Sigmoid colon (tissue), 7 donors: ENCODE results near the gene PTER. TPM values are rescaled to one million over a fixed set of nuclear protein-coding genes. Genes with fewer than 3 reads are reported as not detected.

Experiments used
- DNase-seq: peaks from one replicate; pipeline ENCODE4 v3.0.0-alpha.2; 2019
- H3K27ac ChIP-seq, 4 donors: fragments of 200-600 bp; sonication (generic); one replicate each; pipeline ENCODE4 v1.5.1; 2016 to 2019; ENCODE audit warnings: mild to moderate bottlenecking in 1 of 4
- H3K27me3 ChIP-seq, 3 donors: fragments of 200-600 bp; sonication (generic); one replicate each; pipeline ENCODE4 v1.5.1; 2019; ENCODE audit warnings: mild to moderate bottlenecking in 1 of 3
- H3K36me3 ChIP-seq, 4 donors: fragments of 200-600 bp; sonication (generic); one replicate each; pipeline ENCODE4 v1.5.1; 2016 to 2019
- H3K4me1 ChIP-seq, 4 donors: fragments of 200-600 bp; sonication (generic); one replicate each; pipeline ENCODE4 v1.5.1; 2017 to 2019
- H3K4me3 ChIP-seq, 4 donors: fragments of 200-600 bp; sonication (generic); one replicate each; pipeline ENCODE4 v1.5.1; 2017 to 2019; ENCODE audit warnings: mild to moderate bottlenecking in 2 of 4, moderate library complexity in 1 of 4
- H3K9me3 ChIP-seq, 4 donors: fragments of 200-600 bp in 3 of 4; sonication (generic) in 3 of 4; one replicate each; pipeline versions ENCODE4 v1.5.1 to v1.6.1; 2013 to 2019
- EP300 ChIP-seq, 4 donors: sonication (generic); formaldehyde crosslinking; IDR thresholded peaks; one replicate each; pipeline ENCODE4 v1.6.1; 2017; ENCODE audit warnings: antibody characterized with exemption in 4 of 4
- POLR2A ChIP-seq, 2 donors: fragments of 450-650 bp; IDR thresholded peaks; one replicate each; pipeline ENCODE4 v1.6.1; 2016; ENCODE audit warnings: antibody characterized with exemption in 2 of 2, mild to moderate bottlenecking in 2 of 2, moderate library complexity in 2 of 2
- POLR2AphosphoS5 ChIP-seq, 4 donors: sonication (generic); formaldehyde crosslinking; IDR thresholded peaks; one replicate each; pipeline ENCODE4 v1.6.1; 2017; ENCODE audit warnings: antibody characterized with exemption in 4 of 4
- WGBS, 2 donors: extraction: QIAGEN DNeasy Blood & Tissue Kit; methylation state at CpG; one replicate each; pipeline ENCODE4 v1.1.7; 2013; 5-methylcytosine and 5-hydroxymethylcytosine counted together
- intact Hi-C: fragments of 100-400 bp; cut with DNase I; formaldehyde crosslinking; loops from one replicate; pipeline ENCODE4 v1.15.1; 2023
- polyA plus RNA-seq, 3 donors: library from polyadenylated mRNA; stranded (reverse); fragments of 200-250 nt; gene quantifications; one replicate each; pipeline ENCODE4 v1.2.3, GENCODE V29; 2013
- total RNA-seq, 4 donors: library from RNA; depleted of rRNA; stranded (reverse); fragments of >200 nt; gene quantifications; one replicate each; pipeline ENCODE4 v1.1.0, GENCODE V29; 2016
- TF ChIP-seq, protein P1 (sequence below), 4 experiments: fragments of 450-650 bp in 3 of 4; fragments of 200-600 bp in 1 of 4; IDR thresholded peaks; one replicate each; pipeline ENCODE4 v1.5.1; 2016 to 2019; ENCODE audit warnings: antibody characterized with exemption in 4 of 4, mild to moderate bottlenecking in 3 of 4, moderate library complexity in 2 of 4
- donor health status: healthy with polysubstance abuse.
- donor health status: Bipolar disorder and iron deficiency.
- donor health status: healthy.

PTER gene
- total and polyA plus RNA-seq, 7 donors, result 6.1 to 14.3 (median 9.0) TPM

DNA sequence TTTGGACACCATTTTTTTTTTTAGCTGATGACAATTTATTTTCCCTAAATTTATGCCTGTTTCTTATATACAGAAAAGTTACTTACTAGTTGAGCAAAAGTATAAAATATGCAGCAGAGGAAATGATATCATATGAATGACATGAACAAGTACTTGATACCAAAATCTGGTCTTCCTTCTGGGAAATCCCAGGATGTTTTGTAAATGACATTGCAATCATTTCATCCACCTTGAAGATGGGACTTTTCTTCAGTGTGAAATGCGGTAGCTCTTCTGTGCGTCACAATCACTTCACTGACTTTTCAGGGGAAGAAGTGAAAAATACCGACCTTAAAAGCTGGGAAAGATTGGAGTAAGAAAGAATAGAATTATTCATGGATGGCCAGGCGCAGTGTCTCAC, 61.1 kb downstream of the PTER start:
- intact Hi-C loops, result no loop called here
- DNase-seq, result no peak
- 97 to 98% methylated on average over 4 of the region's 4 CpGs for WGBS, 2 donors

DNA sequence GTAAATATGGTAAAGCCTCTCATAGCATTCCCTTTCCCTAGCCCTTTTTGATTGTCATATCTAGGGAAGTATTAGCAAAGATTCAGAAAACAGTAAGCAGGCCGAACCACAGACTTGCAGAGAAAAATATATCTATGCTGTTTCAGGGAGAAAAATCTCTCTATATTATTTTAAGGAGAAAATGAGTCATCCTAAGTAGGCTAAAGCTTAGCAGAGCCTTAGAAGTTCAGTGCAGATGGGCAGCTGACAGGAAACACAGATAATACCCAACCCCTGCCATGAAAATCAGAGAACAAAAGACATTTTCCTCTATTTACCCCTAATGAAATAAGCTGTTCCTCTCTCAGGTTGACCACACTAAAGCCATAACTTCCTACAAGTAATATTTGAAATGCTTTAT, 68.4 kb downstream of the PTER start:
- 96 to 97% methylated on average over 1 of the region's 1 CpG for WGBS, 2 donors
- Histone ChIP-seq H3K36me3 (no peaks in the 10 kb centered on the region), H3K9me3 (no peaks in the 10 kb centered on the region), H3K4me3 (no peak overlapping the region), H3K27me3 (no peaks in the 10 kb centered on the region), H3K4me1 (no peaks in the 10 kb centered on the region), H3K27ac (no peak overlapping the region)
- TF ChIP-seq, protein P1, sequence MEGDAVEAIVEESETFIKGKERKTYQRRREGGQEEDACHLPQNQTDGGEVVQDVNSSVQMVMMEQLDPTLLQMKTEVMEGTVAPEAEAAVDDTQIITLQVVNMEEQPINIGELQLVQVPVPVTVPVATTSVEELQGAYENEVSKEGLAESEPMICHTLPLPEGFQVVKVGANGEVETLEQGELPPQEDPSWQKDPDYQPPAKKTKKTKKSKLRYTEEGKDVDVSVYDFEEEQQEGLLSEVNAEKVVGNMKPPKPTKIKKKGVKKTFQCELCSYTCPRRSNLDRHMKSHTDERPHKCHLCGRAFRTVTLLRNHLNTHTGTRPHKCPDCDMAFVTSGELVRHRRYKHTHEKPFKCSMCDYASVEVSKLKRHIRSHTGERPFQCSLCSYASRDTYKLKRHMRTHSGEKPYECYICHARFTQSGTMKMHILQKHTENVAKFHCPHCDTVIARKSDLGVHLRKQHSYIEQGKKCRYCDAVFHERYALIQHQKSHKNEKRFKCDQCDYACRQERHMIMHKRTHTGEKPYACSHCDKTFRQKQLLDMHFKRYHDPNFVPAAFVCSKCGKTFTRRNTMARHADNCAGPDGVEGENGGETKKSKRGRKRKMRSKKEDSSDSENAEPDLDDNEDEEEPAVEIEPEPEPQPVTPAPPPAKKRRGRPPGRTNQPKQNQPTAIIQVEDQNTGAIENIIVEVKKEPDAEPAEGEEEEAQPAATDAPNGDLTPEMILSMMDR (IDR thresholded peaks at IDR 0.05), result no peak
- TF ChIP-seq EP300 (IDR thresholded peaks at IDR 0.05), result no peak
- TF ChIP-seq POLR2AphosphoS5 (IDR thresholded peaks at IDR 0.05), result no peak
- TF ChIP-seq POLR2A (IDR thresholded peaks at IDR 0.05), result no peak
- intact Hi-C loops, result no loop called here
- DNase-seq, result no peak

More for the DNA sequence above, 61.1 kb downstream of the PTER start:
- no peak overlapping the region for H3K27ac ChIP-seq
- H3K36me3 ChIP-seq, result no peaks in the 10 kb centered on the region
- H3K27me3 ChIP-seq, result no peaks in the 10 kb centered on the region
- no peak for TF ChIP-seq EP300 (IDR thresholded peaks at IDR 0.05)
- TF ChIP-seq, protein P1 (IDR thresholded peaks at IDR 0.05), result no peak
- TF ChIP-seq POLR2AphosphoS5 (IDR thresholded peaks at IDR 0.05), result no peak
- TF ChIP-seq POLR2A (IDR thresholded peaks at IDR 0.05), result no peak
- no peaks in the 10 kb centered on the region for H3K9me3 ChIP-seq
- H3K4me1 ChIP-seq, result no peaks in the 10 kb centered on the region
- H3K4me3 ChIP-seq, result no peak overlapping the region

DNA sequence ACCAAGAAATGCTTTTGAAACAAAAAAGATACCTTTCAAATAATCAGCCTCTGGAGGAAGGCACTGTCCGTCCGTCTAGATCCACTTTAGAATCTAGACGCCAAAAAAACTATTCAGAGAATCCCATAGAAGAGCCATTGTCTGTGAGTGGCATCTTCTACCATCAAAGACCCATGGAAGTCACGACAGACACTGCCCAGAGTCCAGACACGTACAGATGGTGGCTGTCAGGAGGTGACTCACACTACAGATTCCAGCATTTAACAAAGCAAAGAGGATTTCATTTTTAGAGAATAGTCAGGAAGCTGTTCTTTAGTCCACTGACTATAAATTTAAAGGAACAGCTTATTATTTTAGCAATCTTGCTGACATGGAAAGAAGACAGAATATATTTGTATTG, 73.2 kb downstream of the PTER start:
- Histone ChIP-seq H3K36me3 (no peaks in the 10 kb centered on the region), H3K4me1 (no peaks in the 10 kb centered on the region), H3K27ac (no peak overlapping the region), H3K27me3 (no peaks in the 10 kb centered on the region), H3K4me3 (no peak overlapping the region), H3K9me3 (no peaks in the 10 kb centered on the region)
- TF ChIP-seq, protein P1 (IDR thresholded peaks at IDR 0.05), result no peak
- TF ChIP-seq POLR2AphosphoS5 (IDR thresholded peaks at IDR 0.05) (no peak), EP300 (IDR thresholded peaks at IDR 0.05) (no peak), POLR2A (IDR thresholded peaks at IDR 0.05) (no peak)
- intact Hi-C loops, result no loop called here
- DNase-seq, result no peak
- WGBS, 2 donors, result 88% methylated on average over 5 of the region's 5 CpGs

DNA sequence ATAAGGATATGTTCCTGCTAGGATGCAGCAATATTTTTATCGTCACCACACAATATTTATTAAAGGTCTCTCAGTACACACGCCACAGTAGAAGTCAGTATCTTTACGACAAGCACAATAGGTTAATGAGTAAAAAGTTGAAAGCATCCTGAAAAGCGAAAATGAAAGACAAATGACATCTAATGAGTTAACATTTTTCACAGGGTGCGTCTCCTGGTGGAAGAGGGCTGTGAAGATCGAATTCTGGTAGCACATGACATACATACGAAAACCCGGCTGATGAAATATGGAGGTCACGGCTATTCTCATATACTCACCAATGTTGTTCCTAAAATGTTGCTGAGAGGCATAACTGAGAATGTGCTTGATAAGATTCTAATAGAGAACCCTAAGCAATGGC, 74.0 kb downstream of the PTER start:
- DNase-seq, result no peak
- Histone ChIP-seq H3K4me3 (no peak overlapping the region), H3K36me3 (no peaks in the 10 kb centered on the region), H3K27me3 (no peaks in the 10 kb centered on the region), H3K4me1 (no peaks in the 10 kb centered on the region), H3K9me3 (no peaks in the 10 kb centered on the region), H3K27ac (no peak overlapping the region)
- intact Hi-C loops, result no loop called here
- 89 to 94% methylated on average over 9 of the region's 9 CpGs for WGBS, 2 donors
- TF ChIP-seq POLR2A (IDR thresholded peaks at IDR 0.05) (no peak), POLR2AphosphoS5 (IDR thresholded peaks at IDR 0.05) (no peak), EP300 (IDR thresholded peaks at IDR 0.05) (no peak)
- TF ChIP-seq, protein P1 (IDR thresholded peaks at IDR 0.05), result no peak

DNA sequence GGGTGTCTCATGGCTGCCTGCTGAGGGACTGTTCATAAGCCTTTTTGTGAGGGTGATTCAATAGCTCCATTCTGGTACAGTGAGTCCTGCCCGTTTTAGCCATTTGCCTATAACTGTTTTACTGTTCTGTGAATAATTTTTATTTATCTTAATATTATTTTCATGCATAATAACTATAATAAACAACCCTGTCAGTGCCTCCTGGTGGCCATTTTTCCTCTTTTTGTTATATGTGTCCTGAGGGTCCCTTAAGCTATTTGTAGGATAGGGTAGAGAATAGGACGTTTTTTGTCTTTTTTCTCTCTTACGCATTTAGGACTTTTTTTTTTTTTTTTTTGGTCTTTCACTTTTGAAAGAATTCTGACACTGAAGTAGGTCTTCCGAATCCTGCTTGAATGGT, 82.0 kb downstream of the PTER start:
- Histone ChIP-seq H3K27ac (no peak overlapping the region), H3K4me3 (no peak overlapping the region), H3K36me3 (no peaks in the 10 kb centered on the region), H3K9me3 (no peaks in the 10 kb centered on the region), H3K4me1 (peaks cover 0 to 30% (median 27%) of the 10 kb centered on the region in 4 donors), H3K27me3 (peaks cover 18 to 52% (median 28%) of the 10 kb centered on the region in 3 donors)
- intact Hi-C loops, result no loop called here
- 82 to 91% methylated on average over 4 of the region's 4 CpGs for WGBS, 2 donors
- TF ChIP-seq POLR2AphosphoS5 (IDR thresholded peaks at IDR 0.05) (no peak), POLR2A (IDR thresholded peaks at IDR 0.05) (no peak), EP300 (IDR thresholded peaks at IDR 0.05) (no peak)
- TF ChIP-seq, protein P1 (IDR thresholded peaks at IDR 0.05), result no peak
- DNase-seq, result no peak
